ENCODE results near the gene LRRC31.
A peak's percentile ranks its signal among the peaks of the same experiment; 100 is the strongest.

The LRRC31 gene

GRCh38 chr3:169812332-169813235, 57.2 kb downstream of the LRRC31 start, which contains the start of the genes LRRC34 and LRRIQ4:
TSS of gene LRRC34 (minus strand) at chr3:169812904. CDS start at chr3:169812548, 356 bp downstream.
TSS of gene LRRIQ4 (plus strand) at chr3:169812870. CDS start at chr3:169821922, 9,052 bp downstream.
- peak; percentile 94 for DNase-seq

- DNase-seq, result peak; percentile 71
Measured at GRCh38 chr3:169811631-169812331, 58.0 kb downstream of the LRRC31 start.

DNA sequence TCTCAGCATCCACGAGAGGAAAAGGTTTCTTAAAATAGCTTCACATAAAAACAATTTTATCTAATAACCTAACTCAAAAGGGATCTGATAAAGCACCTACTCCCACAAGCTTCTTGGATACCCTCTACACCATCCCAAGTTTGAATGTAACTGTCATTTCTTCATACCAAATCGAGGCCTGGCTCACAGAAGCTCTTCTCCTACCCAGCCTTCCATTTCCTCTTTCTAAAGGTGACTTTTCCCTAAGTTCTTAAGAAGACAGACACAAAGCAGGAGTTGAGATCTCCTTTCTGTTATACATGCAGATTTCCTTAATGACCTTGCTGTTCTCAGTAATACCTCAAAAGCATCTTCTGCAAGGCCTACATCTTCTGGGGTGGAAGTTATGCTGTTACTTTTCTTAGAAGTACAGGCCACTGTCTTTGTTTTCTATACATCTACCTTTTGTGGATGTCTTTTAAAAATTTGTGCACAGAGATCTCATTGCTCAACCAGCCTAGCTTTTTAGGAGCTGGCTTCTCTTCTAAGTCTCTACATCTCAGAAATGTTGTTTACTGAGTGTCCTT, 60.4 kb downstream of the LRRC31 start:
- DNase-seq, result no peak

GRCh38 chr3:169804681-169805080, 65.1 kb downstream of the LRRC31 start:
- no peak for DNase-seq

DNA sequence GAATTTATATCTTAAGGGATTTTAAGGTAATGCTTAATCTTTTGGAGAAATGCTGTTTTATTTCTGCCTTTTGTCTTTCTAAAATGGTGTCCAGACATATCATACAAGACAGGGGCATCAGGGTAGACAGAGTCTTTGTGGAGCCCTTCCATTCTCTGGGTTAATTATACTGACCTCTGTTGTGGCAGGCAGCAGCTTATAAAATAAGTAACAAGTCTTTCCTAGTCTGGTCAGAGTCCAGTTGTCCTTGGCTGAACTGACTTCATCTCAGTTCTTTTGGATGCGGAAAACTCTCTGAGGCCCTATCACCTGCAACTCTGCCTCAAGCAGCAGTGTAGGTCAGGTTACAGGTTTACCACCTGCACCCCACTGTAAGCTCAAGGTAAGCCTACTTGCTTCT, 77.4 kb downstream of the LRRC31 start:
- DNase-seq, result no peak

DNA sequence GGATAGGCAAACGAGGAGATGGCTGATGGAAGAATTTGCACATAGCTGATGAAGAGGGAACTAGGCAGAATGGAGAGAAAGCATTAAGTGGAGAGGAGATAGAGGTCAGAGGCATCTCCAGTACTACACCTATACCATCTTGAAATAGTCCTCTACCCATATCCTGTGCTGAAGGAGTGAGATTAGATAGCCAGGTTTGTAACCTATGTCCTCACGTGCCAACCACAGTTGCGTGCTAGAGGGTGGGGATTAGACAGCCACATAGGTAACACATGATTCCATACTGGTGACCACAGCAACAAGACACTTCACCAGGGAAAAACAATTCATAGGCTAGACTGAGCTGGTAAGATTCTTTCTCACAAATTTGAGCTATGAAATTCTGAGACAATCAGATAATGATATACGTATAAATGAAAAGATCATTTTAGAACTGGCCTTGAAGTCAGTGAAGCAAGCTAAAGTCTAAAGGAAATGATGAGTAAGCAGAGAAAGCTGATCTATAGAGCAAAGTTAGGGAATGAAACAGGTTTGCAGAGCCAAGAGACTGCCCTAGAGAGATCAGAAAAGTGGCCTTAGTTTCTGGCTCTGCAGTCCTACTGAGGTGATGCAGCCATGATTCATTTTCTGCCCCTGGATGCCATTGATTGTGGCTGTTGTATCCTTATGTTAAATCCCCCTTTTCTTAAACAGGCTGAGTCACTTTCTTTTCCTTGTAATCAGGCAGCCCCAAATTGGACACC, 78.9 kb downstream of the LRRC31 start:
- DNase-seq, result no peak

DNA sequence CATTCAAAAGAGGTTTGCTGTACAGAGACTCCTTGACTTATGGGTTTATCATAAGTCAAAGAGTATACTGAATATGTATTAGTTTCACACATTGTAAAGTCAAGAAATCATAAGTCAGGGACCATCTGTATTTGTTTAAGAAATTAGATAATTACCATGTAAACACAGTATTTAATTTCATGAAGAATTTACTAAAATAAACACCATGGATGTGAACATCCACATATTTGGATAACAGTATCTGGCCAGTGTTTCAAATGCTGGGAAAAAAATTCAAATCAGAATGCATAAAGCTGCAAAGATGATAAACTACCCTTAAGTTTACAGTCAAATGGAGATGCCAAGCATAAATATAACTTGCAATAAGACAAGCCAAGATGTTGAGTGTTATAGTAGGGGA, 79.5 kb downstream of the LRRC31 start:
- no peak for DNase-seq

All from NCI-H82 (cell line).